Large intestine (tissue), 3 donors: Measurements from ENCODE around the gene VAV1. TPM values are rescaled to one million over a fixed set of nuclear protein-coding genes. Genes with fewer than 3 reads are reported as not detected.

Source experiments
- DNase-seq, 2 donors: peaks; one replicate each; pipeline versions ENCODE4 v3.0.0 to v3.0.0-alpha.2; 2013
- H3K27ac ChIP-seq: one replicate; pipeline ENCODE4 v1.5.1; 2013; ENCODE audit warnings: low read length
- H3K27me3 ChIP-seq: 2 replicates; pipeline ENCODE4 v1.6.1; 2013; ENCODE audit warnings: low read length; ENCODE audit not compliant: control insufficient read depth, insufficient read depth
- H3K36me3 ChIP-seq: 2 replicates; pipeline ENCODE4 v1.6.1; 2013; ENCODE audit warnings: low read length; ENCODE audit not compliant: control insufficient read depth, insufficient read depth
- H3K4me1 ChIP-seq: one replicate; pipeline ENCODE4 v1.6.1; 2013; ENCODE audit warnings: low read length; ENCODE audit not compliant: control insufficient read depth, insufficient read depth
- H3K4me3 ChIP-seq: one replicate; pipeline ENCODE4 v1.5.1; 2013; ENCODE audit warnings: low read length
- H3K9me3 ChIP-seq: one replicate; pipeline ENCODE4 v1.6.1; 2013; ENCODE audit warnings: mild to moderate bottlenecking, low read depth, low read length, moderate library complexity; ENCODE audit not compliant: control insufficient read depth
- WGBS: methylation state at CpG from one replicate; pipeline ENCODE4 v1.1.5; 2013; ENCODE audit warnings: low lambda C conversion rate; ENCODE audit not compliant: insufficient coverage; 5-methylcytosine and 5-hydroxymethylcytosine counted together
- polyA plus RNA-seq: library from polyadenylated mRNA; unstranded; fragments of 120-200 nt; gene quantifications from one replicate; pipeline ENCODE4 v1.2.1, GENCODE V29; 2013

The VAV1 gene
- polyA plus RNA-seq, 1 donor, result 3.2 TPM

DNA sequence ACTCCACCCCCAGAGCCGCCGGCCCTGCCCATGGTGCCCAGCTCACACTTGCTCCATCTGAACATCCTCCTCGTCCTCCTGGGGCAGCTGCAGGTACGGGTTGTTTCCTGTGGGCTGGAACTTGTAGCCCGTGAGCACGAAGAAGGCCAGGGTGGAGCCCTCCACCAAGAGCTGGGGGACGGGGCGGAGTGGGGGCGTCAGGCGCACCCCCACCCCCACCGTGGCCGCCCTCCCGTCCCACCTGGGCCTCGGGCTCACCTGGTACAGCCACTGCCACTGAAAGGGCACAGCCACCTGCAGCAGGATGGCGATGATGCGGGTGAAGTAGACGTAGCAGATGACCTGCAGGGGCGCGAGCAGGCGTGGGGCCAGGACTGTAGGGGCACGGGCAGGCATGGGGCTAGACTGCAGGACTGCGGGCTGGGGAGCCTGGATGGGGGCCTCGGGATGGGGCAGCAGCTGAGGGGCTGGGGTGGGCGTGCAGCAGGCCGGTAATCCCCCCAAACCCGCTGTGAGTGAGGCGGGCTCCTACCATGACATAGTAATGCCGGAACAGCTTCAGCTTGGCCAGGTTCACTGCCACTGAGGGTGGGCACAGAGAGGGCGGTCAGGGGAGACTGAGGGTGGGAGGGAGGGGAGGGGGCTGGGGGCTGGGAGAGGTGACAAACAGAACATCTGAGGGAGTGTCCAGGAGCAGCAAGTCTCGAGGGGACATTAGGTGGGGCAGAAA is 41.4 kb upstream of the VAV1 start:
- Histone ChIP-seq H3K36me3 (peaks cover 24% of the 10 kb centered on the region), H3K9me3 (peaks cover 2% of the 10 kb centered on the region), H3K4me1 (peaks cover 20% of the 10 kb centered on the region), H3K27ac (peak overlapping the region; percentile 6), H3K4me3 (no peak overlapping the region), H3K27me3 (no peaks in the 10 kb centered on the region)
- no peak for DNase-seq
- no CpG with 5 or more reads among the region's 30 CpGs for WGBS

GRCh38 chr19:6731822-6732221 is 40.7 kb upstream of the VAV1 start:
- no peaks in the 10 kb centered on the region for H3K27me3 ChIP-seq
- peaks cover 21% of the 10 kb centered on the region for H3K4me1 ChIP-seq
- no peak for DNase-seq
- WGBS, result no CpG with 5 or more reads among the region's 22 CpGs
- H3K36me3 ChIP-seq, result peaks cover 24% of the 10 kb centered on the region
- no peak overlapping the region for H3K4me3 ChIP-seq
- H3K9me3 ChIP-seq, result peaks cover 2% of the 10 kb centered on the region
- no peak overlapping the region for H3K27ac ChIP-seq

DNA sequence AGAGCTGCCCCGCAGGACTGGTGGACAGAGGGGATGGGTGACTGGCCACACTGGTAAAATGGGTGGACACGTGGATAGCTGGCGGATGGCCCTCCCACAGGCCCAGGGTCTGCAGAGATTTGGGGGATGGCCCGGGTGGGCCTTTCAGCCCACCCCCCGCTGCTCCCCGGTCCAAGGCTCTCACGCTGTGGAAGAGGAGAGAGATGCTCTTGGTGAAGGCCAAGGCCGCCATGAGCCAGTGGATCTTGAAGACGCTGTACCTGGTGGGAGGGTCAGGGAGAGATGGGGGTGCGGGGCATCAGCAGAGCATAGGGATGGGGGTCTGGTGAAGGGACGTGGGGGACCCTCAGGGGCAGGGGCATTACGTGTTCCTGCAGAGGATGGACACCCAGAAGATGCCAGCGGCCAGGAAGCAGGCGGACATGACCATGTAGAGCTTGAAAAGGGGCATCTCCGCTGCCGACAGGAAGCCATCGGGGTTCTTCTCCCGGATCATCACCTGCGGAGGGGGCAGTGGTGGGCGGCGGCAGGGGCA is 39.6 kb upstream of the VAV1 start:
- WGBS, result no CpG with 5 or more reads among the region's 21 CpGs
- H3K9me3 ChIP-seq, result no peaks in the 10 kb centered on the region
- peaks cover 22% of the 10 kb centered on the region for H3K4me1 ChIP-seq
- no peaks in the 10 kb centered on the region for H3K27me3 ChIP-seq
- no peak overlapping the region for H3K4me3 ChIP-seq
- no peak for DNase-seq
- peaks cover 24% of the 10 kb centered on the region for H3K36me3 ChIP-seq
- H3K27ac ChIP-seq, result no peak overlapping the region

DNA sequence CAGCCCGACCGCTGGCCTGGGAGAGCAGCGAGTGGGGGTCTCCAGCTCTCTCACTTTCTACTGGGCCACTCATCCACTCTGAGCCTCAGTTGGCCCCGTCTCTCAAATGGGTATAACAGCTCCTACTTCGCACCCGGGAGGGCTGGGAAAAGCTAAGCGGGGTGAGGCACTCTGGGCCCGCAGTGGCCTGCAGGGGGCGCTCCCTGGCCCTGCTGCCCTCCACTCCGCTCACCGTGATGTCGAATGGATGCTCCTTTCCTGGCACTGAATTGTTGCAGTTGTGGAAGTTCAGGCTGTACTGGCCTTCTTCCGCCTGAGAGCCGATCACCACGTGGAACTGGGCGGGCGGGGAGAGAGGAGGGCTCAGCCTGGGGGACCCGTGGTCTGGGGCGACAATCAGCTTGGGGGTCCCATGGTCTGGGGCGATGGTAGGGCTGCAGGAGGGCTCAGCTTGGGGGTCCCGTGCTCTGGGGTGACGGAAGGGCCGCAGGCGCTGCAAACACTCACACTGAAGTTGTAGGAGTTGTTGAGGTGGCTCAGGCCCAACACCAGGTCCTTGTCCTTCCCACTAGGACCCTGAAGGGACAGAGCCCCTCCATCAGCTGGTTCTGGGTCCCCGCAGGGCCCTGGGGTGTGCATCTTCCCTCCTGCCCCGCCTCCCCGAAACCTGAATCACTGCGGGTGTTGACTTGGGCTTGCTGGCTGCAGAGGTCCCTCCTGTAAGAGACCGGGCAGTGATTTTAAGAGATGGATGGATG is 39.0 kb upstream of the VAV1 start:
- Histone ChIP-seq H3K4me1 (peaks cover 28% of the 10 kb centered on the region), H3K36me3 (peaks cover 24% of the 10 kb centered on the region), H3K9me3 (no peaks in the 10 kb centered on the region), H3K27me3 (no peaks in the 10 kb centered on the region), H3K4me3 (no peak overlapping the region), H3K27ac (no peak overlapping the region)
- no CpG with 5 or more reads among the region's 29 CpGs for WGBS
- DNase-seq, result no peak

- no peak overlapping the region for H3K27ac ChIP-seq
- peaks cover 24% of the 10 kb centered on the region for H3K36me3 ChIP-seq
- no CpG with 5 or more reads among the region's 20 CpGs for WGBS
- no peak overlapping the region for H3K4me3 ChIP-seq
- DNase-seq, result peak in 1 of 2 donors; percentile 66
- H3K27me3 ChIP-seq, result no peaks in the 10 kb centered on the region
- peaks cover 35% of the 10 kb centered on the region for H3K4me1 ChIP-seq
- H3K9me3 ChIP-seq, result no peaks in the 10 kb centered on the region
Observed at GRCh38 chr19:6734096-6734696, 38.3 kb upstream of the VAV1 start.

GRCh38 chr19:6735181-6735911 is 37.2 kb upstream of the VAV1 start:
- Histone ChIP-seq H3K9me3 (no peaks in the 10 kb centered on the region), H3K27ac (peak overlapping the region; percentile 87), H3K27me3 (no peaks in the 10 kb centered on the region), H3K36me3 (peaks cover 24% of the 10 kb centered on the region), H3K4me3 (no peak overlapping the region), H3K4me1 (peaks cover 26% of the 10 kb centered on the region)
- no CpG with 5 or more reads among the region's 15 CpGs for WGBS
- no peak for DNase-seq

- peaks cover 24% of the 10 kb centered on the region for H3K36me3 ChIP-seq
- H3K27ac ChIP-seq, result peak overlapping the region; percentile 87
- whole genome bisulfite sequencing, result no CpG with 5 or more reads among the region's 25 CpGs
- peaks cover 26% of the 10 kb centered on the region for H3K4me1 ChIP-seq
- no peaks in the 10 kb centered on the region for H3K9me3 ChIP-seq
- peak overlapping the region; percentile 79 for H3K4me3 ChIP-seq
- no peaks in the 10 kb centered on the region for H3K27me3 ChIP-seq
- peak; percentile 74 to 87 for DNase-seq
Observed at GRCh38 chr19:6736169-6736916, 36.2 kb upstream of the VAV1 start.

DNA sequence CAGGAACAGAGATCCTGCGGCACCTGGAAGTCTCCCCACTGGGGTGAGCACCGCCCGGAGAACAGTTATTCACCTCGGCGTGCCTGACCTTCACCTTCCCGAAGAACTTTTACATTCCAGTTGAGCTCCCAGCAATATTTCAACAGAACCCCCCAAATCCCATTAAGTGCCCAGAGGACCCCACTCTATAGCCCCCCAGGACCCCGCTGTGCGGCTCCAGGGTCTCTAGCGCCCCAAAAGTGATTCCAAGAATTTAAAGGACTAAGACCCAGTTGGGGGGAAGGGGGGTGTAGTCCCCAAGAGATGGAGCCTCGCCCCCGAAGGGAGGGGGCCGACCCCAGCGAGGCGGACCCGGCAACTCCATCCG is 35.6 kb upstream of the VAV1 start:
- Histone ChIP-seq H3K9me3 (no peaks in the 10 kb centered on the region), H3K27me3 (no peaks in the 10 kb centered on the region), H3K4me3 (peak overlapping the region; percentile 79), H3K36me3 (peaks cover 20% of the 10 kb centered on the region), H3K4me1 (peaks cover 26% of the 10 kb centered on the region), H3K27ac (peak overlapping the region; percentile 87)
- no peak for DNase-seq
- WGBS, result no CpG with 5 or more reads among the region's 16 CpGs

- H3K4me1 ChIP-seq, result peaks cover 26% of the 10 kb centered on the region
- DNase-seq, result peak; percentile 100
- H3K27ac ChIP-seq, result peak within 1 kb of the TSS; percentile 90
- peaks cover 16% of the 10 kb centered on the region for H3K36me3 ChIP-seq
- H3K9me3 ChIP-seq, result no peaks in the 10 kb centered on the region
- no peaks in the 10 kb centered on the region for H3K27me3 ChIP-seq
- WGBS, result no CpG with 5 or more reads among the region's 55 CpGs
- H3K4me3 ChIP-seq, result peak within 1 kb of the TSS; percentile 79
Observed at GRCh38 chr19:6737284-6737872, 35.1 kb upstream of the VAV1 start, which contains the start of gene GPR108. GPR108 (minus strand) TSS chr19:6737580; CDS start chr19:6737576, 4 bp downstream.
